A549 (cell line): Measurements from ENCODE around the gene PPFIA4. TPM values are rescaled to one million over a fixed set of nuclear protein-coding genes. Genes with fewer than 3 reads are reported as not detected.

Experiments
- ATAC-seq, 2 experiments: fragments of 200-7000 bp in 1 of 2; fragments of >200 bp in 1 of 2; cut with Nextera tagmentation in 1 of 2; cut with Tn5 transposase in 1 of 2; 3 replicates each; pipeline versions ENCODE4 v1.8.0 to v1.9.1; 2018 to 2020; ENCODE audit warnings: mild to moderate bottlenecking in 1 of 2, moderate library complexity in 1 of 2
- CTCF ChIA-PET: fragments of 300-600 bp; sonication (Branson Sonifier 250); formaldehyde crosslinking; extraction: SDS; loops from one replicate; lab custom pipeline; 2021; ENCODE audit warnings: antibody characterized with exemption, inconsistent platforms; lab: Yijun Ruan, JAX
- POLR2A ChIA-PET: fragments of 350-600 bp; formaldehyde crosslinking; extraction: SDS; loops from one replicate; lab custom pipeline; 2021; ENCODE audit warnings: antibody characterized with exemption, inconsistent platforms; lab: Yijun Ruan, JAX
- DNase-seq, 2 experiments: peaks; one replicate each; pipeline versions ENCODE4 v3.0.0 to v3.0.0-alpha.2; 2011 to 2016; ENCODE audit warnings: low read depth in 1 of 2, low spot score in 1 of 2
- FAIRE-seq: peaks from 2 replicates; lab custom pipeline; 2011; peaks lifted over from hg19 to GRCh38; lab: Jason Lieb, UNC
- H3K27ac ChIP-seq, 2 experiments: fragments of >200 bp; sonication (Bioruptor Twin); formaldehyde crosslinking; 3 replicates each; pipeline ENCODE4 v1.5.1; 2016 to 2017
- H3K4me1 ChIP-seq: fragments of >200 bp; sonication (Bioruptor Twin); formaldehyde crosslinking; 3 replicates; pipeline ENCODE4 v1.6.1; 2016
- H3K4me2 ChIP-seq: fragments of >200 bp; sonication (Bioruptor Twin); formaldehyde crosslinking; 3 replicates; pipeline ENCODE4 v1.6.1; 2016
- H3K4me3 ChIP-seq: fragments of >200 bp; sonication (Bioruptor Twin); formaldehyde crosslinking; 3 replicates; pipeline ENCODE4 v1.5.1; 2016
- H3K9me3 ChIP-seq: fragments of >200 bp; sonication (Bioruptor Twin); formaldehyde crosslinking; 3 replicates; pipeline ENCODE4 v1.6.1; 2016
- CBX2 ChIP-seq: fragments of 200-600 bp; sonication (generic); IDR thresholded peaks from 2 replicates; pipeline ENCODE4 v1.6.1; 2016; ENCODE audit warnings: low read depth, mild to moderate bottlenecking, borderline replicate concordance
- EHF ChIP-seq: fragments of 250-450 bp; sonication (Bioruptor Pico); IDR thresholded peaks from 2 replicates; pipeline ENCODE4 v1.5.0; 2020; ENCODE audit warnings: mild to moderate bottlenecking
- EP300 ChIP-seq, 2 experiments: fragments of >200 bp; sonication (Bioruptor Twin); formaldehyde crosslinking; IDR thresholded peaks; 2 replicates in 1 of 2; 3 replicates in 1 of 2; pipeline ENCODE4 v1.6.1; 2016 to 2017
- ESRRA ChIP-seq: fragments of 150-350 bp; IDR thresholded peaks from 2 replicates; pipeline ENCODE4 v1.6.1; 2014; ENCODE audit warnings: mild to moderate bottlenecking, low read length, borderline replicate concordance
- FOSB ChIP-seq: fragments of 250-450 bp; sonication (Bioruptor Pico); IDR thresholded peaks from 2 replicates; pipeline ENCODE4 v1.5.0; 2020; ENCODE audit warnings: mild to moderate bottlenecking, moderate library complexity
- FOSL2 ChIP-seq, 2 experiments: fragments of 450-650 bp in 1 of 2; fragments of >200 bp in 1 of 2; sonication (Bioruptor Twin) in 1 of 2; formaldehyde crosslinking; IDR thresholded peaks; 2 replicates each; pipeline versions ENCODE4 v1.5.0 to v1.6.1; 2016 to 2020; ENCODE audit warnings: mild to moderate bottlenecking in 1 of 2, moderate library complexity in 1 of 2
- HDAC2 ChIP-seq: fragments of 200-600 bp; sonication (generic); IDR thresholded peaks from 2 replicates; pipeline ENCODE4 v1.6.1; 2016
- HOXB5 ChIP-seq: fragments of 250-450 bp; sonication (Bioruptor Pico); IDR thresholded peaks from 2 replicates; pipeline ENCODE4 v1.5.0; 2020; ENCODE audit warnings: mild to moderate bottlenecking, moderate library complexity
- JUN ChIP-seq, 2 experiments: fragments of >200 bp; sonication (Bioruptor Twin); formaldehyde crosslinking; IDR thresholded peaks; 2 replicates in 1 of 2; 3 replicates in 1 of 2; pipeline ENCODE4 v1.6.1; 2016 to 2017
- JUNB ChIP-seq: fragments of >200 bp; sonication (Bioruptor Twin); formaldehyde crosslinking; IDR thresholded peaks from 2 replicates; pipeline ENCODE4 v1.6.1; 2016
- KDM5A ChIP-seq: fragments of 200-600 bp; sonication (generic); IDR thresholded peaks from 2 replicates; pipeline ENCODE4 v1.6.1; 2016; ENCODE audit warnings: antibody characterized with exemption, mild to moderate bottlenecking
- MAFK ChIP-seq: fragments of 450-650 bp; IDR thresholded peaks from 2 replicates; pipeline ENCODE4 v1.6.1; 2014; ENCODE audit not compliant: partially characterized antibody
- POLR2AphosphoS2 ChIP-seq: conservative IDR thresholded peaks from 2 replicates; pipeline ENCODE4 v1.6.1; 2012; ENCODE audit warnings: low read length, improper control_type of control experiment, inconsistent platforms
- RARB ChIP-seq: fragments of 250-450 bp; sonication (Bioruptor Pico); IDR thresholded peaks from 2 replicates; pipeline ENCODE4 v1.8.0; 2021; ENCODE audit warnings: mild to moderate bottlenecking, moderate library complexity
- RFX5 ChIP-seq: fragments of 450-650 bp; IDR thresholded peaks from 2 replicates; pipeline ENCODE4 v1.7.1; 2014; ENCODE audit warnings: antibody characterized with exemption, mild to moderate bottlenecking, moderate library complexity
- SREBF2 ChIP-seq: fragments of 450-650 bp; IDR thresholded peaks from 2 replicates; pipeline ENCODE4 v1.6.1; 2014; ENCODE audit warnings: mild to moderate bottlenecking, moderate library complexity
- ZC3H11A ChIP-seq: fragments of 450-650 bp; IDR thresholded peaks from 2 replicates; pipeline ENCODE4 v1.6.1; 2014; ENCODE audit warnings: antibody characterized with exemption, mild to moderate bottlenecking
- WGBS: methylation state at CpG from one replicate; pipeline ENCODE4 v1.1.6; 2017; ENCODE audit errors: missing lambda C conversion rate; 5-methylcytosine and 5-hydroxymethylcytosine counted together
- polyA plus RNA-seq, 4 experiments: library from polyadenylated mRNA; depleted of rRNA in 3 of 4; stranded (reverse); fragments of >200 nt; fragmentation: RNase III in 1 of 4; extraction: RNeasy Plus Mini Kit Qiagen cat#74134 plus additional on column Dnase treatment in 1 of 4; gene quantifications; 2 replicates in 3 of 4; 3 replicates in 1 of 4; pipeline ENCODE4 v1.2.3, GENCODE V29; 2011 to 2017
- TF ChIP-seq, protein P1 (sequence below): IDR thresholded peaks from 2 replicates; pipeline ENCODE4 v1.6.1; 2012
- TF ChIP-seq, protein P2 (sequence below): IDR thresholded peaks from 2 replicates; pipeline ENCODE4 v1.6.1; 2012
- TF ChIP-seq, protein P3 (sequence below): fragments of 200-600 bp; sonication (generic); IDR thresholded peaks from 2 replicates; pipeline ENCODE4 v1.6.1; 2016; ENCODE audit warnings: antibody characterized with exemption, mild to moderate bottlenecking, moderate library complexity
- TF ChIP-seq, protein P4 (sequence below): fragments of 450-650 bp; IDR thresholded peaks from 2 replicates; pipeline ENCODE4 v1.6.1; 2014; ENCODE audit warnings: antibody characterized with exemption
- TF ChIP-seq, protein P5 (sequence below): fragments of >200 bp; sonication (Bioruptor Twin); formaldehyde crosslinking; IDR thresholded peaks from 3 replicates; pipeline ENCODE4 v1.5.1; 2016

PPFIA4 gene
- polyA plus RNA-seq, 2 of the 4 experiments (the other 2 are of a cell fraction): 0.47 to 0.63 TPM

DNA sequence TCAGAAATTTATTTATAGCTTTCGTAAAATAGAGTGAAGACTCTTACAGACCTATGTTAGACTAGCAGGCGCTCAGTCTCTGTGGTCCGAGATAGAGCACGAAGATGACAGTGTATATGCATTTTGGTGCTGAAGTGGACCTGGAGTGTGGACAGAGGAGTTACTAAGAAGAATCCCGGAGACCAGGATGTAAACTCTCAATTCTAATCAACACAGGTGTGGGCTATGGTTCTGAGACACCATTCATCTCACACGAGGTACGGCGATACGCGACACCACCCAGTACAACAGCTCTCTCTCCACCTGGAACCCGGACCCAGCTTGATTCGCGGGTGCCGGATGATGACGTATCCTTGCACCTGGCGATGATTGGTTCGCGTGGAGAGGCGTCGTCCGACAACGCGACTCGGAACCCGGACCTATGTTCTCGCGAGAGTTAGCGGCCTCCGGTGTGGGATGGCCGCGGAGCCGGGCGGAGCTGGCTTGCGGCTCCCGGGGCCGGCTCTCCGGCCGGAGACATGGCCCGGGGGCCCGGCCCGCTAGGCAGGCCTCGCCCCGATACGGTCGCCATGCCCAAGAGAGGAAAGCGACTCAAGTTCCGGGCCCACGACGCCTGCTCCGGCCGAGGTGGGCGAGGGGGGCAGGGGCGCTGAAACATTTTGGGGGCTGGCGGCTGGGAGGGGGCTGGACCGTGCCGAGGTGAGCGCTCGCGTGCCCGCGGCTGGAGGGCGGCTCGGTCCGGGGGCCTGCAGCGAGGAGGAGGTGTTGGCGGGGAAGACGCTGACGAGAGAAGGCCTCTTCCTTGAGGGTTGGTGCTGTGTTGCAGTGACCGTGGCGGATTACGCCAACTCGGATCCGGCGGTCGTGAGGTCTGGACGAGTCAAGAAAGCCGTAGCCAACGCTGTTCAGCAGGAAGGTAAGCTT, 19.1 kb upstream of the PPFIA4 start, which contains the start of gene TMEM183A (continued):
- TF ChIP-seq KDM5A (peak; percentile 81), FOSB (CRISPR knock-in tag) (peak; percentile 39; the same call in 1 of the 2 replicates), FOSL2 (IDR thresholded peaks at IDR 0.05) (no peak), FOSL2 (CRISPR knock-in tag; IDR thresholded peaks at IDR 0.05) (no peak), HOXB5 (CRISPR knock-in tag) (no peak), ESRRA (no peak), RFX5 (peak; percentile 83), POLR2AphosphoS2 (no peak)
- TF ChIP-seq, protein P1, sequence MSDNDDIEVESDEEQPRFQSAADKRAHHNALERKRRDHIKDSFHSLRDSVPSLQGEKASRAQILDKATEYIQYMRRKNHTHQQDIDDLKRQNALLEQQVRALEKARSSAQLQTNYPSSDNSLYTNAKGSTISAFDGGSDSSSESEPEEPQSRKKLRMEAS: peak; percentile 94

DNA sequence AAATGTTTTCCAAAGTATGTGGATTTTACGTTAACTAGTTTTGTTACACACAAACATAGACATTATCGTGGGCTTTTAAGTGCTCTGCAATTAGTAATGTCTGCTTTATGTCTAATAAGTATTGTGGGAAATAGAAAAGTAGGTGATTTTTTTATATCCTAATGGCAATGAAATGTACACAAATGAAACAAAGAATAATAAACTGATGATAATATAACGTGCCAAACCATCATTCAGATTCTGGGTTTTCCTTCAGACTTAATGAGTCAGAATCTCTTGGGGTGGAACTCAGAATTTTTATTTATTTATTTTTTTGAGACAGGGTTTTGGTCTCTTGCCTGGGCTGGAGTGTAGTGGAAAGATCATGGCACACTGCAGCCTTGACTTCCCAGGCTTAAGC, 17.1 kb upstream of the PPFIA4 start:
- Histone ChIP-seq H3K9me3 (no peaks in the 10 kb centered on the region), H3K27ac (no peak overlapping the region), H3K4me1 (peaks cover 13% of the 10 kb centered on the region), H3K4me3 (no peak overlapping the region)
- ChIA-PET POLR2A (no interaction called here), CTCF (interaction anchor here (0.8 to 1.5 kb wide), 2 partner anchors 13 to 30 kb away, joined by 3 to 7 read pairs; no protein-coding TSS in a partner anchor)
- no peak for ATAC-seq
- 92% methylated on average over 3 of the region's 3 CpGs for WGBS
- no peak for DNase-seq
- no peak for FAIRE-seq
- TF ChIP-seq ZC3H11A (no peak), EHF (no peak), EP300 (IDR thresholded peaks at IDR 0.05) (no peak), HOXB5 (CRISPR knock-in tag) (no peak), HDAC2 (no peak), CBX2 (no peak)
- TF ChIP-seq, all 56 proteins: peak for 0
- peak overlapping the region; percentile 77; the same call in 2 of the 3 replicates for H3K4me2 ChIP-seq

DNA sequence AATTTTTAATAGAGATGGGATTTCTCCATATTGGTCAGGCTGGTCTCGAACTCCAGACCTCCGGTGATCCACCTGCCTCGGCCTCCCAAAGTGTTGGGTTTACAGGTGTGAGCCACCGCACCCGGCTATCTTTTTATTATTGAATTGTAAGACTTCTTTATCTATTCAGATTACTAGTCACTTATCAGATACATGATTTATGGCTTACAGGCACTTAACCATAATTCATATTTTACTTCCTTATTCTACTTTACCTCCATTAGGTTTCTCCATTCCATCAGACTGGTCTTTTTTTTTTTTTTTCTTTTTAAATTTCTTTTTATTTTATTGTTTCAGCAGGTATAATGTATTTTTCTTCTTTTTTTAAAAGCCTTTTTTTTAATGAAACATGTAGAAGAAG, 14.7 kb upstream of the PPFIA4 start:
- no peaks in the 10 kb centered on the region for H3K9me3 ChIP-seq
- 96% methylated on average over 5 of the region's 5 CpGs for WGBS
- H3K4me3 ChIP-seq: no peak overlapping the region
- FAIRE-seq (no peak), DNase-seq (no peak), ATAC-seq (no peak)
- TF ChIP-seq, protein P2, sequence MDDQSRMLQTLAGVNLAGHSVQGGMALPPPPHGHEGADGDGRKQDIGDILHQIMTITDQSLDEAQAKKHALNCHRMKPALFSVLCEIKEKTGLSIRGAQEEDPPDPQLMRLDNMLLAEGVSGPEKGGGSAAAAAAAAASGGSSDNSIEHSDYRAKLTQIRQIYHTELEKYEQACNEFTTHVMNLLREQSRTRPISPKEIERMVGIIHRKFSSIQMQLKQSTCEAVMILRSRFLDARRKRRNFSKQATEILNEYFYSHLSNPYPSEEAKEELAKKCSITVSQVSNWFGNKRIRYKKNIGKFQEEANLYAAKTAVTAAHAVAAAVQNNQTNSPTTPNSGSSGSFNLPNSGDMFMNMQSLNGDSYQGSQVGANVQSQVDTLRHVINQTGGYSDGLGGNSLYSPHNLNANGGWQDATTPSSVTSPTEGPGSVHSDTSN: no peak
- ChIA-PET POLR2A (no interaction called here), CTCF (no interaction called here)
- H3K4me1 ChIP-seq: peaks cover 7% of the 10 kb centered on the region; the same call in 2 of the 3 replicates
- H3K4me2 ChIP-seq: no peak overlapping the region
- no peak overlapping the region for H3K27ac ChIP-seq

DNA sequence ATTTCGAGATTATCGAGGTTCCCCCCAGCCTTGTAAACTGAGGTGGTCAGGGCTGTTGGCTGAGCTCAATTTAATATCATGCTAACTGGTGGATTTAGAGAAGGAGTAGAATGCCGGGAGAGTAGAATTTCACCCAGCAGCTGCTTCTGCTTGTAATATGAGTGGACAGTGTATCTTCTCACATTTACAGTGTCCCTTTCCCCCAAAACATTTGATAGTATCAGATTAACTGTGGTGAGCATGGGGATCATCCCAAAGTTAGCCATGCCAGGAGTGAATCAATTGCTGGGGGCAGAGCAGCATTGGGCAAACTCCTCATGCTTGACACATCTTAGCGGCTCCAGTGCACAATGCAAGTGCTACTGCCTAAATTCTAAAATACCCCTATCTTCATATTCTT, 9.2 kb upstream of the PPFIA4 start:
- no peak for FAIRE-seq
- POLR2A ChIA-PET: interaction anchor here (3.8 kb wide), 1 partner anchor 10 kb away, joined by 13 read pairs; the partner anchor contains the start of gene TMEM183A
- 96% methylated on average over 4 of the region's 4 CpGs for WGBS

More for the DNA sequence above, 9.2 kb upstream of the PPFIA4 start:
- Histone ChIP-seq H3K9me3 (no peaks in the 10 kb centered on the region), H3K4me1 (no peaks in the 10 kb centered on the region), H3K4me2 (no peak overlapping the region), H3K27ac (no peak overlapping the region), H3K4me3 (no peak overlapping the region)
- CTCF ChIA-PET: interaction anchor here (1.3 to 1.4 kb wide), 2 partner anchors 10 to 252 kb away, joined by 3 read pairs; partner anchors contain the start of gene TMEM183A
- ATAC-seq (no peak), DNase-seq (no peak)
- TF ChIP-seq JUNB (no peak), JUN (IDR thresholded peaks at IDR 0.05) (no peak), SREBF2 (no peak), EP300 (IDR thresholded peaks at IDR 0.05) (no peak), ESRRA (no peak), EHF (no peak), MAFK (no peak), RARB (no peak)
- TF ChIP-seq, protein P3, sequence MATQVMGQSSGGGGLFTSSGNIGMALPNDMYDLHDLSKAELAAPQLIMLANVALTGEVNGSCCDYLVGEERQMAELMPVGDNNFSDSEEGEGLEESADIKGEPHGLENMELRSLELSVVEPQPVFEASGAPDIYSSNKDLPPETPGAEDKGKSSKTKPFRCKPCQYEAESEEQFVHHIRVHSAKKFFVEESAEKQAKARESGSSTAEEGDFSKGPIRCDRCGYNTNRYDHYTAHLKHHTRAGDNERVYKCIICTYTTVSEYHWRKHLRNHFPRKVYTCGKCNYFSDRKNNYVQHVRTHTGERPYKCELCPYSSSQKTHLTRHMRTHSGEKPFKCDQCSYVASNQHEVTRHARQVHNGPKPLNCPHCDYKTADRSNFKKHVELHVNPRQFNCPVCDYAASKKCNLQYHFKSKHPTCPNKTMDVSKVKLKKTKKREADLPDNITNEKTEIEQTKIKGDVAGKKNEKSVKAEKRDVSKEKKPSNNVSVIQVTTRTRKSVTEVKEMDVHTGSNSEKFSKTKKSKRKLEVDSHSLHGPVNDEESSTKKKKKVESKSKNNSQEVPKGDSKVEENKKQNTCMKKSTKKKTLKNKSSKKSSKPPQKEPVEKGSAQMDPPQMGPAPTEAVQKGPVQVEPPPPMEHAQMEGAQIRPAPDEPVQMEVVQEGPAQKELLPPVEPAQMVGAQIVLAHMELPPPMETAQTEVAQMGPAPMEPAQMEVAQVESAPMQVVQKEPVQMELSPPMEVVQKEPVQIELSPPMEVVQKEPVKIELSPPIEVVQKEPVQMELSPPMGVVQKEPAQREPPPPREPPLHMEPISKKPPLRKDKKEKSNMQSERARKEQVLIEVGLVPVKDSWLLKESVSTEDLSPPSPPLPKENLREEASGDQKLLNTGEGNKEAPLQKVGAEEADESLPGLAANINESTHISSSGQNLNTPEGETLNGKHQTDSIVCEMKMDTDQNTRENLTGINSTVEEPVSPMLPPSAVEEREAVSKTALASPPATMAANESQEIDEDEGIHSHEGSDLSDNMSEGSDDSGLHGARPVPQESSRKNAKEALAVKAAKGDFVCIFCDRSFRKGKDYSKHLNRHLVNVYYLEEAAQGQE: no peak
- TF ChIP-seq, protein P4, sequence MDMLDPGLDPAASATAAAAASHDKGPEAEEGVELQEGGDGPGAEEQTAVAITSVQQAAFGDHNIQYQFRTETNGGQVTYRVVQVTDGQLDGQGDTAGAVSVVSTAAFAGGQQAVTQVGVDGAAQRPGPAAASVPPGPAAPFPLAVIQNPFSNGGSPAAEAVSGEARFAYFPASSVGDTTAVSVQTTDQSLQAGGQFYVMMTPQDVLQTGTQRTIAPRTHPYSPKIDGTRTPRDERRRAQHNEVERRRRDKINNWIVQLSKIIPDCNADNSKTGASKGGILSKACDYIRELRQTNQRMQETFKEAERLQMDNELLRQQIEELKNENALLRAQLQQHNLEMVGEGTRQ: no peak
- TF ChIP-seq, protein P5, sequence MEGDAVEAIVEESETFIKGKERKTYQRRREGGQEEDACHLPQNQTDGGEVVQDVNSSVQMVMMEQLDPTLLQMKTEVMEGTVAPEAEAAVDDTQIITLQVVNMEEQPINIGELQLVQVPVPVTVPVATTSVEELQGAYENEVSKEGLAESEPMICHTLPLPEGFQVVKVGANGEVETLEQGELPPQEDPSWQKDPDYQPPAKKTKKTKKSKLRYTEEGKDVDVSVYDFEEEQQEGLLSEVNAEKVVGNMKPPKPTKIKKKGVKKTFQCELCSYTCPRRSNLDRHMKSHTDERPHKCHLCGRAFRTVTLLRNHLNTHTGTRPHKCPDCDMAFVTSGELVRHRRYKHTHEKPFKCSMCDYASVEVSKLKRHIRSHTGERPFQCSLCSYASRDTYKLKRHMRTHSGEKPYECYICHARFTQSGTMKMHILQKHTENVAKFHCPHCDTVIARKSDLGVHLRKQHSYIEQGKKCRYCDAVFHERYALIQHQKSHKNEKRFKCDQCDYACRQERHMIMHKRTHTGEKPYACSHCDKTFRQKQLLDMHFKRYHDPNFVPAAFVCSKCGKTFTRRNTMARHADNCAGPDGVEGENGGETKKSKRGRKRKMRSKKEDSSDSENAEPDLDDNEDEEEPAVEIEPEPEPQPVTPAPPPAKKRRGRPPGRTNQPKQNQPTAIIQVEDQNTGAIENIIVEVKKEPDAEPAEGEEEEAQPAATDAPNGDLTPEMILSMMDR: no peak
